ENCODE data around the gene KIF13A.

The KIF13A gene

GRCh38 chr6:17995414-17995813, 8.0 kb upstream of the KIF13A start:
- H4K20me1 ChIP-seq (ENCODE audit: insufficient read depth) = no peaks in the 10 kb centered on the region
- no peaks in the 10 kb centered on the region for H3K4me1 ChIP-seq (ENCODE audit: low read depth, poor library complexity, severe bottlenecking)
- no peaks in the 10 kb centered on the region for H3K27me3 ChIP-seq (ENCODE audit: insufficient read depth, low read depth)
- no peak overlapping the region for H3K9ac ChIP-seq
- no peaks in the 10 kb centered on the region for H3K79me2 ChIP-seq (ENCODE audit: insufficient read depth, low read depth)
- H3K36me3 ChIP-seq (ENCODE audit: insufficient read depth) = no peaks in the 10 kb centered on the region
- no peak overlapping the region for H3K27ac ChIP-seq
- no peak overlapping the region for H3K4me2 ChIP-seq
- no peak overlapping the region for H2AFZ ChIP-seq (ENCODE audit: low read depth)
- no peak overlapping the region for H3K4me3 ChIP-seq (IDR thresholded peaks at IDR 0.05; ENCODE audit: insufficient read depth, low read depth, low read length)
- TF ChIP-seq CTCF (conservative IDR thresholded peaks at IDR 0.05; ENCODE audit: low read depth, low read length) = no peak

- Histone ChIP-seq H3K9ac (no peak overlapping the region), H3K4me1 (ENCODE audit: low read depth, poor library complexity, severe bottlenecking) (no peaks in the 10 kb centered on the region), H3K27ac (no peak overlapping the region), H3K27me3 (ENCODE audit: insufficient read depth, low read depth) (no peaks in the 10 kb centered on the region), H3K4me3 (IDR thresholded peaks at IDR 0.05; ENCODE audit: insufficient read depth, low read depth, low read length) (no peak overlapping the region), H4K20me1 (ENCODE audit: insufficient read depth) (no peaks in the 10 kb centered on the region), H3K36me3 (ENCODE audit: insufficient read depth) (no peaks in the 10 kb centered on the region), H2AFZ (ENCODE audit: low read depth) (no peak overlapping the region), H3K79me2 (ENCODE audit: insufficient read depth, low read depth) (no peaks in the 10 kb centered on the region), H3K4me2 (no peak overlapping the region)
- no peak for TF ChIP-seq CTCF (conservative IDR thresholded peaks at IDR 0.05; ENCODE audit: low read depth, low read length)
Measured at GRCh38 chr6:17994019-17994418, 6.6 kb upstream of the KIF13A start.

GRCh38 chr6:17988422-17988944, 1.0 kb upstream of the KIF13A start:
- no peak overlapping the region for H3K27ac ChIP-seq
- peak overlapping the region; percentile 99 for H3K4me2 ChIP-seq
- peak overlapping the region; percentile 88 for H2AFZ ChIP-seq (ENCODE audit: low read depth)
- peaks cover 8% of the 10 kb centered on the region for H3K4me1 ChIP-seq (ENCODE audit: low read depth, poor library complexity, severe bottlenecking)
- no peak for TF ChIP-seq CTCF (conservative IDR thresholded peaks at IDR 0.05; ENCODE audit: low read depth, low read length)
- H4K20me1 ChIP-seq (ENCODE audit: insufficient read depth) = no peaks in the 10 kb centered on the region
- H3K27me3 ChIP-seq (ENCODE audit: insufficient read depth, low read depth) = no peaks in the 10 kb centered on the region
- peak overlapping the region; percentile 15; the same call in 1 of the 2 replicates for H3K9ac ChIP-seq
- no peaks in the 10 kb centered on the region for H3K79me2 ChIP-seq (ENCODE audit: insufficient read depth, low read depth)
- H3K36me3 ChIP-seq (ENCODE audit: insufficient read depth) = no peaks in the 10 kb centered on the region
- H3K4me3 ChIP-seq (IDR thresholded peaks at IDR 0.05; ENCODE audit: insufficient read depth, low read depth, low read length) = no peak overlapping the region

GRCh38 chr6:17987697-17988421, 424 bp upstream of the KIF13A start:
- no peak overlapping the region for H3K4me3 ChIP-seq (IDR thresholded peaks at IDR 0.05; ENCODE audit: insufficient read depth, low read depth, low read length)
- peak overlapping the region; percentile 15; the same call in 1 of the 2 replicates for H3K9ac ChIP-seq
- no peak for TF ChIP-seq CTCF (conservative IDR thresholded peaks at IDR 0.05; ENCODE audit: low read depth, low read length)
- H3K4me1 ChIP-seq (ENCODE audit: low read depth, poor library complexity, severe bottlenecking) = peaks cover 8% of the 10 kb centered on the region
- H3K4me2 ChIP-seq = peak overlapping the region; percentile 99
- H2AFZ ChIP-seq (ENCODE audit: low read depth) = peak overlapping the region; percentile 88
- no peaks in the 10 kb centered on the region for H4K20me1 ChIP-seq (ENCODE audit: insufficient read depth)
- no peaks in the 10 kb centered on the region for H3K27me3 ChIP-seq (ENCODE audit: insufficient read depth, low read depth)
- no peaks in the 10 kb centered on the region for H3K36me3 ChIP-seq (ENCODE audit: insufficient read depth)
- no peaks in the 10 kb centered on the region for H3K79me2 ChIP-seq (ENCODE audit: insufficient read depth, low read depth)
- H3K27ac ChIP-seq = no peak overlapping the region

All from KMS-11 (cell line).